HG02588 (cell line): ENCODE measurements around the gene OR4D10.

Experiments
- ATAC-seq: cut with Tn5 transposase; IDR thresholded peaks from one replicate; pipeline ENCODE4 v1.9.1; 2021; ENCODE audit warnings: mild to moderate bottlenecking, moderate library complexity; ENCODE audit not compliant: unreplicated experiment

Gene OR4D10

GRCh38 chr11:59520741-59521140 lies 47.6 kb downstream of the OR4D10 start:
- ATAC-seq, result no peak

- no peak for ATAC-seq
These were observed 50.4 kb downstream of the OR4D10 start for GRCh38 chr11:59523541-59523940.

- no peak for ATAC-seq
These were observed 55.6 kb downstream of the OR4D10 start for GRCh38 chr11:59528711-59529110.
